ENCODE data around the gene DMXL2.

DMXL2 gene

GRCh38 chr15:51536965-51537574 lies 85.5 kb downstream of the DMXL2 start:
- no peak overlapping the region for H3K4me3 ChIP-seq (ENCODE audit: low read depth, low read length)
- H3K27ac ChIP-seq (ENCODE audit: extremely low read depth, low read depth, low read length) = no peak overlapping the region
- H3K36me3 ChIP-seq (ENCODE audit: control insufficient read depth in 2 of 2, insufficient read depth in 1 of 2, low read length in 2 of 2) = peaks cover 0 to 7% of the 10 kb centered on the region in 2 experiments; a peak in 1 of 3 replicates
- no peaks in the 10 kb centered on the region for H3K9me3 ChIP-seq (ENCODE audit: control insufficient read depth, insufficient read depth, low read depth, low read length)
- ChIA-PET POLR2A (interaction anchor here (1.0 kb wide), 1 partner anchor 85 kb away, joined by 4 read pairs; the partner anchor contains the start of gene DMXL2), CTCF (interaction anchor here (0.5 to 1.8 kb wide), 9 partner anchors 10 to 971 kb away, joined by 3 to 16 read pairs (median 3); no protein-coding TSS in a partner anchor)
- TF ChIP-seq ZNF366 (tag by site-specific recombination; conservative IDR thresholded peaks at IDR 0.05) (no peak), ZNF629 (tag by site-specific recombination; IDR thresholded peaks at IDR 0.05) (no peak), HOXD13 (CRISPR knock-in tag; IDR thresholded peaks at IDR 0.05; ENCODE audit: borderline replicate concordance) (no peak), ZNF37A (tag by site-specific recombination; IDR thresholded peaks at IDR 0.05) (no peak)
- H3K4me1 ChIP-seq (ENCODE audit: control insufficient read depth, insufficient read depth, low read length) = no peaks in the 10 kb centered on the region

- Histone ChIP-seq H3K27ac (ENCODE audit: extremely low read depth, low read depth, low read length) (no peak overlapping the region), H3K4me3 (ENCODE audit: low read depth, low read length) (no peak overlapping the region), H3K36me3 (ENCODE audit: control insufficient read depth in 2 of 2, insufficient read depth in 1 of 2, low read length in 2 of 2) (peaks cover 0 to 7% of the 10 kb centered on the region in 2 experiments; a peak in 1 of 3 replicates), H3K9me3 (ENCODE audit: control insufficient read depth, insufficient read depth, low read depth, low read length) (no peaks in the 10 kb centered on the region), H3K4me1 (ENCODE audit: control insufficient read depth, insufficient read depth, low read length) (no peaks in the 10 kb centered on the region)
- TF ChIP-seq ZNF133 (tag by site-specific recombination; IDR thresholded peaks at IDR 0.05) (no peak), ZFHX2 (tag by site-specific recombination; conservative IDR thresholded peaks at IDR 0.05) (no peak), ZSCAN18 (tag by site-specific recombination; IDR thresholded peaks at IDR 0.05) (no peak), ZNF394 (tag by site-specific recombination; IDR thresholded peaks at IDR 0.05; ENCODE audit: borderline replicate concordance) (no peak), ZNF16 (tag by site-specific recombination; IDR thresholded peaks at IDR 0.05; ENCODE audit: low read depth) (no peak), SP7 (tag by site-specific recombination; IDR thresholded peaks at IDR 0.05) (no peak), ZNF785 (tag by site-specific recombination; IDR thresholded peaks at IDR 0.05) (no peak), ZNF48 (tag by site-specific recombination; IDR thresholded peaks at IDR 0.05) (no peak), SALL2 (tag by site-specific recombination; IDR thresholded peaks at IDR 0.05; ENCODE audit: borderline replicate concordance) (no peak), ZNF560 (tag by site-specific recombination; IDR thresholded peaks at IDR 0.05; ENCODE audit: borderline replicate concordance) (no peak)
- ChIA-PET CTCF (interaction anchor here (1.3 to 1.6 kb wide), 2 partner anchors 88 to 243 kb away, joined by 3 to 5 read pairs; no protein-coding TSS in a partner anchor), POLR2A (no interaction called here)
These were observed 88.7 kb downstream of the DMXL2 start for GRCh38 chr15:51533672-51534398.

- Histone ChIP-seq H3K9me3 (ENCODE audit: control insufficient read depth, insufficient read depth, low read depth, low read length) (no peaks in the 10 kb centered on the region), H3K4me3 (ENCODE audit: low read depth, low read length) (no peak overlapping the region), H3K27ac (ENCODE audit: extremely low read depth, low read depth, low read length) (no peak overlapping the region), H3K4me1 (ENCODE audit: control insufficient read depth, insufficient read depth, low read length) (no peaks in the 10 kb centered on the region), H3K36me3 (ENCODE audit: control insufficient read depth in 2 of 2, insufficient read depth in 1 of 2, low read length in 2 of 2) (no peaks in the 10 kb centered on the region)
- ChIA-PET CTCF (interaction anchor here (2.3 kb wide), 1 partner anchor 10 kb away, joined by 6 read pairs; no protein-coding TSS in a partner anchor), POLR2A (no interaction called here)
- peak; percentile 92 for TF ChIP-seq ZNF791 (tag by site-specific recombination; IDR thresholded peaks at IDR 0.05)
- no peak for TF ChIP-seq ZNF18 (tag by site-specific recombination; IDR thresholded peaks at IDR 0.05)
These were observed 95.6 kb downstream of the DMXL2 start for GRCh38 chr15:51526955-51527354.
